ENCODE measurements around the gene FMO5.

GRCh38 chr1:147152772-147153171 lies 72.4 kb downstream of the FMO5 start:
- no peak for TF ChIP-seq CTCF (IDR thresholded peaks at IDR 0.05)
- TF ChIP-seq POLR2A (IDR thresholded peaks at IDR 0.05), result no peak

Data from testis (tissue), 2 donors.